ENCODE results near the gene TNFRSF11A.

The TNFRSF11A gene

DNA sequence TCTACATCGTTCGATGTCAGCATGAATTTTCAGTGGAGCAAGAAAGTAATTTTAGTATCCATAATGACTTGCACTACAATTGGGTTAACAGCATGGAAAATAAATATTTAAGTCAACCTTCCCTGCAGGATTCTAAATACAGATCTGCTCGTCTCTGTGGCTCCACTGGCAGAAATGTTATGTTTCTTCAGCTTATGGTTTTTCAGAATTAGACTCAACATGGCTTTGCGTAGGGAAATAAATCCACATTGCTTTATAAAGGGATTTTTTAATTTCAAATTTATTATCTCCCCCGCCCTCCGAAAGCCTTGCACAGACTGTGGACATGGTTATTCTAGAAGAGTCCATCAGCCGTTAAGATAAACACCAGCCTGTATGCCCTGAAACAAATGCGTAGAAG is 18.2 kb downstream of the TNFRSF11A start:
- DNase-seq (ENCODE audit: low read depth in 2 of 2): no peak

DNA sequence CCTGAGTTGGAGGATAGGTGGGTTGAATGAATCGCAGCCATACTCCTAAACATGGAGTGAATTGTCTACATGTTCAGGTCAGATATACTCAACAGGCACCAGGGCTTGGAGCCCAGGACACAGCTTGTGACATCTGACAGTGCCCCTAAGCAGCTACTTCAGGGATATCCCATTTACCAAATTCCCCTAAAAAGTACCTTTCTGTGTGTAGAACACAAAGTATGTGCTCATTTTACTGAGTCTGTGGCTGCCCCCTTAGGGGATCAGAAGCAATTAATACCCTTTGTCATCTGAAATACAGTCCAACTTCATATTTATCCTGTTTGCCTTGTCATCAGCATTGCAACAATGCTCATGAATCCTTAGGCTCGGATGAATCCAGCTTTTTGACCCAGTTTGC is 20.8 kb downstream of the TNFRSF11A start:
- DNase-seq (ENCODE audit: low read depth in 2 of 2): no peak

DNA sequence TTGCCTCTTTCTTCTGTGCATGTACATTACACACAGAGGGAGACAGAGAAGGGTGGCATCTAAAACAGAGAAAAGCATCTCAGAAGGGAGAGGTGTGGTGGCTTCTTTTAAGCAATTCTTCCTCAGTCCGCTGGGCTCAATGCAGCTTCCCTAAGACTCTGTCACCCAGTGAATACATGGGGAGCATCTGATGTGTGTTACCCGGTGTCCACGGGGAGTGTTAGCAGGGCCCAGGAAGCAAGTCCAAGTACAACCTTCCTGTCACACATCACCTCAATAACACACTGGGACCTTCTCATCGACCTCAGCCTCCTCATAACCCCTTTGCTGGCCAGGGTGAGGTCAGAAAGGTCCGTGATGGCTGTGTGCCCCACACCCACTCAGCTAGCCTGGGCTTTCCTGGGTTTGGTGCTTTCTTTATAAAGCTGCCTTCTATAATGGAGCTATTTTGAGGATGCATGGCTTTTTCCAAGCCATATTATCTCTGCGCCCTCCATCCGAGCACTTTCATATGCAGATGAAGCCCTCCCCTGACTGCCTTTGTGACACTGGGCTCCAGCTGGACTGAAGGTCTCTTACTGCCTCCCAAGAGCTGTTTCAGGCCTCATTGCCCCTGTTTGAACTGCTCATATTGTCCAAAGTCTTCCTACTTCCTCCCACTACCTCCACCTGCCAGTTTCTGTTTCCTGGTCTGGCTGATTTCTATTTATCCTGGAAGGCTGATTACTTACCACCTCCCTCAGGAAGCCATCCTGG is 21.4 kb downstream of the TNFRSF11A start:
- DNase-seq (ENCODE audit: low read depth in 2 of 2): no peak

DNA sequence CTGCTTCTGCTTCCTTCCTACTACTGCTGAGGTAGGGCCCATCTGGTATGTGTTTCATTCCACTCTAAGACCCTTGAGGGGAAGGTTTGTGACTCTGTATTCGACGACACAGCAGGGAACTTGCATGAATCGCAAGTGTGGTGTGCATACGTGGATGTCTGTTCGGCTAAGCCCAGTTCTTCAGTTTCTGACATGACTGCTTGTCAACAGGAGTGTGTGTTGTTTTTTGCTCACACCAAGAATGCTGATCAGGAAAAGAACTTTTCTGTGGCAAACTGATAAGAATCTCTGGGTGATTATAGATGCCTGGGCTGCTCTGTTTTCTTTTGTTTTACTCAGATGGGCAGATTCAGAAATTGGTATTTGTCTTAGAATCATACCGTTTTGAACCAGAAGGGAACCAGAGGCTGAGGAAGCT is 22.0 kb downstream of the TNFRSF11A start:
- no peak for DNase-seq (ENCODE audit: low read depth in 2 of 2)

DNA sequence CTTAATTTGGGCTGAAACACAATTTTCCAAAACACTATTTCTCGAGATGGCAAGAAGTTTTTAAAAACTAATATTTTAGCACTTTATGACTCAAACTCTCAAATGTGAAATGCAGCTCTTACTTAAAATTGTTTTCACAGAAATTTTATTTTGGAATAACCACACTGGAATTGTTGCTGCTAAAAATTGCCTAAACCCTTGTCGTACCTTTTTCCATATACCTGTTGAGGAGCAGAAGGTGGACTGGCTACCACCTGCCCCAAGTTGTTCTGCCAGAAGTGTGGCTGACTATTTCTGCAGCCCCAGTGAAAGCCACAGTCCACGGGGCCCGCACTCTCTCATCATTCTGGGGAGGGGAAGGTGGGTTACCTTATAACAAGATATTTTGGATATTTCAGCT is 23.4 kb downstream of the TNFRSF11A start:
- DNase-seq (ENCODE audit: low read depth in 2 of 2): no peak

DNA sequence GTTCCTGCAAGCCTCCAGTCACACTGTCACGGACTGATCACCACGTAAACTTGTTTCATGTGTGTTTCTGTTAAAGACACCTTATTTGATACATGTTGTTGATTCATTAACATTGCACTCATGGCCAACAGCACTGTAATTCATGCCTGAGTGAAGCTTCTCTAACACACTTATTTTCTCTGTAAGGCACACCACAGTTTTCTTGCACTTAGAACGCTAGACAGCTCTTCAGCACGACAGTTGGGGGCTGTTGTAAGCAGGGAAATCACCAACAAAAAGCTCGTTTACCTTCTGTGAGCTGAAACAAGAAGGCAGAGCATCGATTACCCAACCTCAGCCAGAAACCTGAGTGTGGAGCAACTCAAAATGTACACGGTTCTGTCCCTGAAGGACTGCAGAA is 28.1 kb downstream of the TNFRSF11A start:
- no peak for DNase-seq (ENCODE audit: low read depth in 2 of 2)

DNA sequence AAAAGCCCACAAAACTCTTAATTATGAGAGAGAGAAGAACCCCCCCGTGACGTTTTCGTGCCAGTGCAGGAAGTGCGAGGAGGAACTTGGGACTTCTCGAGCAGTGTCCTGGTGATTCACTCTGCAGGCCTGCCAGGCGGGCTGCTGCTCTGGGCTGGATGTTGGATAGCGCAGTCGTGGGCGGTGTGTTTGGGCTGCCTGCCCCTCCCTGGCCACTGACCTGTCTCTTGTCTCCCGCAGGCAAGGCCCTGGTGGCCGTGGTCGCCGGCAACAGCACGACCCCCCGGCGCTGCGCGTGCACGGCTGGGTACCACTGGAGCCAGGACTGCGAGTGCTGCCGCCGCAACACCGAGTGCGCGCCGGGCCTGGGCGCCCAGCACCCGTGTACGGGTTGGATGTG is 29.0 kb downstream of the TNFRSF11A start:
- no peak for DNase-seq (ENCODE audit: low read depth in 2 of 2)

DNA sequence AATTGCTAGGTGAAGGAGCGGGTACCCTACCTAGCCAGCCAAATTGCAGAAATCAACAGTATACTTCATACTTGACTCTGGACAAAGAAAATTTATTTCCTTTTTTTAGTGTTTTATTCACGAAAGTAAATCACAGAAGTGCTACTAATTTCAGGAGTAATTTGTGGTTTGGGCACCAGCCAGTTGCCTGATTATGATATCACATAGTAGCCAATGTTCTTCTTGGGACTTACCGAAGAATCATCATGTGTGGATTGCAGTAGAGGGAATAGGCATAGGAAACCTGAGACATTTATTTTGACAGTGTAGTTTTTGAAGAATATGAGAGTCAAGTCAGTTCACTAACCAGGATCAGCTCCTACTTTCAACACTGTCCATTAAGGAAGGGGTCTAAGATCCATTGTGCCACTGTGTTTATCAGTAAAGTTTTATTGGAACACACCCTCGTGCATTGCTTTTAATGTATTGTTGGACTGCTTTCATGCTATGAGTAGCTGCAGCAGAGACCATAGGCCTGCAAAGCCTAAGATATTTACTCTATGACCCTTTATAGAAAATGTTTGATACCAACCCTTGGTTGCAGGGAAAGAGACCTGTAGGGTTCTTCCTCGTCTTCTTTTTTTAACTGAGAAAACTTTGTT is 32.1 kb downstream of the TNFRSF11A start:
- no peak for DNase-seq (ENCODE audit: low read depth in 2 of 2)

DNA sequence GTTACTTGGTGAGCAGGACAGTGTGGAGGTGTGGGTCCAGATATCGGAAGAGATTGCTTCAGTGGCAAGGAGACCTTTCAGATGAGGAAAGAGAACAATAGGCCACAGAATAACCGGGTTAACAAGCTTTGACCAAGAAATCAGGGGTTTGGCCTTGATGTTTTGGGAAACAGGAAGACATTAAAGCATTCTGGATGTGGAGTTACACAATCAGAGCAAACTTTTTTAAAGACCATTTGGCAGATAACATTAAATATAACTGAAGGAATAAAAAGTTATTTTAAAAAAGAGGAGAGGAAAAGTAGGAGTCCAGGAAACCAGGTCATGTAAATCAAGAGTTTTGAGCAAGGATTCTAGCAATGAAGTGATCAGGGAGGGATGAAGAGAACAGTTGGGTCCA is 35.7 kb downstream of the TNFRSF11A start:
- DNase-seq (ENCODE audit: low read depth in 2 of 2): no peak

DNA sequence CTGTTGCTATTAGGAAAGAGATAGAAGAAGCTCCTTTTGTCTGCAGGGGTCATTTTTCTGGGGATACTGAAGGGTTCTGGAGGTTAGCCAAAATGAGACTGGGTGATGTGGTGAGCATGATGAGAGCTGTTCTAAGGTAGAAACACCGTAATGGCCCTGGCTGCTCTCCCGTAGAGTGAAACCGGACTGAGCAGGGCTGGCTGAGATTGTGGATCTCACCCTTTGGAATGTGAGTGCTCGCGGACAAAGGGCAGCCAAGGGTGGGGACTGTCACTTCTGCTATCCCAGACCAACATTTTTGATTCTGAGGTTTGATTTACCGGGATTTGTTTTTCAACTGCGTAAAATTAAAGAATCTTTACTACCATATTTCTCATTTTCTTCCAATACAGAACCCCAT is 36.2 kb downstream of the TNFRSF11A start:
- no peak for DNase-seq (ENCODE audit: low read depth in 2 of 2)

DNA sequence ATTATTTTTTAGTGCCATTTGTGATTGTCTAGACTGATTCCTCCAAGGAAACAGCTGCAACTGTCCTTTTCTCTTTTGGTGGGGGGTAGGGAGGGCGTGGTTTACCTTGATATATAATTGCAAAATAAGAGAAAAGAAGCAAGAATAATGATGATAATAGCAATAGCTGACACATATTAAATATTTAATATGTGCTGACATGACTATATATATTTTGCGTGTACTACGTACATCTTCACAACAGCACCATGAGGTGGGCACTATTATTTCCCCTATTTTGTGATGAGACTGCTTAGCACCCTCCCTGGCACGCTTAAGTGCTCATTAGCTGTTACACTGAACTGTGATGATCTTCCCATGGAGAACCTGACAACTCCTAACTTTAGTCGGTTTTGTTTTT is 39.4 kb downstream of the TNFRSF11A start:
- DNase-seq (ENCODE audit: low read depth in 2 of 2): no peak

DNA sequence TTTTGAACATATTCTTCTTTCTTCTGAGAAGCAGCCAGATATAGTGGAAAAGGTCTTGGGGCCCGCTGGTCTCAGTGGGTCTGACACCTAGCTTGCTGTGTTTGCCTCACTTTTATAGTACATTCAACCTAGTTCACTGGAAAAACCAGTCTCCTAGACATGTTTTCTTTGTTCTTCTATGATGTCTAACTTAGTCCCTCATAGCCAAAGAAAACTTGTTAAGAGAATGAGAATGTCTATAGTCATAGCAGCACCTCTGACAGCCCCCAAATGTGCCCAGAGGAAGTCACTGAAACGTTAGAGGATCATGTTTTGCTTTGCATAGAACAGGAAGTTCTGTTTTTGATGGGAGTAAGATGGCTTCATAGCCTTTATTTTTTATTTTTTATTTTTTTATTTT is 40.3 kb downstream of the TNFRSF11A start:
- no peak for DNase-seq (ENCODE audit: low read depth in 2 of 2)

DNA sequence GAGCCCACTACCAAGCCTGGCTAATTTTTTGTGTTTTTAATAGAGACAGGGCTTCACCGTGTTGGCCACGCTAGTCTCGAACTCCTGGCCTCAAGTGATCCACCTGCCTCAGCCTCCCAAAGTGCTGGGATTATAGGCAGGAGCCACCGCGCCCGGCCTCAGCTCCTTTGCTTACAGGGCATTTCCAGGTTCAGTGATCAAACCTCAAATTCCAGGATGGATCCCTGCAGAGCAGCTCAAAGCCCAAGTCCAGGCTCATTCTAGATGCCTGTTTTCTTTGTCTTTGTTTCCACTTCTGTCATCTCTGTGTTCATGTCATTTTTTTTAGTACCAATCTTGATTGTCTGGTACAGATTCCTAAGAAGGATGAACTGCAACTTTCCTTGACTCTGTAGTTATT is 41.9 kb downstream of the TNFRSF11A start:
- no peak for DNase-seq (ENCODE audit: low read depth in 2 of 2)

DNA sequence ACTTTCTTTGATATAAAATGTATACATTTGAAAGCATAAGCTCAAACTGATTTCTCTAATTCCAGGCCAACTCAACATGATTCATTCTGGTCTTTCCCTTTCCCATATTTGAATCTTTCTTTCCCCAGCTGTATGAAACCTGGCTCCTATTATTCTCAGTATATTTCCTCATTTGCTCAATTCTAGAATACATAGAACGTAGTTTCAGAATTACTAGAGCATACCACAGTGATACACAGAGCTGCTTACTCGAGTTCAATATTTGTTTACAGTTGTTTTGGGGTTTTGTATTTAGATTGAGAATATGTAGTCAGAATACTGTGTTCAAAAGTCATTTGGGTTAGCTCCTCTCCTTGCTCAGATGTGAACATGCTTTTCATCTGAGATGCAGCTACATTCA is 43.0 kb downstream of the TNFRSF11A start:
- no peak for DNase-seq (ENCODE audit: low read depth in 2 of 2)

DNA sequence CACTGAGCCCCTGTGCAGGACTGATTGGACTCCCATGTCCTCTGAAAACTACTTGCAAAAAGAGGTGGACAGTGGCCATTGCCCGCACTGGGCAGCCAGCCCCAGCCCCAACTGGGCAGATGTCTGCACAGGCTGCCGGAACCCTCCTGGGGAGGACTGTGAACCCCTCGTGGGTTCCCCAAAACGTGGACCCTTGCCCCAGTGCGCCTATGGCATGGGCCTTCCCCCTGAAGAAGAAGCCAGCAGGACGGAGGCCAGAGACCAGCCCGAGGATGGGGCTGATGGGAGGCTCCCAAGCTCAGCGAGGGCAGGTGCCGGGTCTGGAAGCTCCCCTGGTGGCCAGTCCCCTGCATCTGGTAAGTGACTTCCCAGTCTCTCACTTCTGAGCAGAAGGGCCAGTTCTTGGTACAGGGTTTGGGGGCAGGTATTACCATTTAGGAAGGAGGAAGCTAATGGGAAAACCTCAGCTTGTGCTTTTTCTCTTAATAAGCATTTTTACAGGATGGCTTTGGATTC is 44.1 kb downstream of the TNFRSF11A start:
- DNase-seq (ENCODE audit: low read depth in 2 of 2): no peak

DNA sequence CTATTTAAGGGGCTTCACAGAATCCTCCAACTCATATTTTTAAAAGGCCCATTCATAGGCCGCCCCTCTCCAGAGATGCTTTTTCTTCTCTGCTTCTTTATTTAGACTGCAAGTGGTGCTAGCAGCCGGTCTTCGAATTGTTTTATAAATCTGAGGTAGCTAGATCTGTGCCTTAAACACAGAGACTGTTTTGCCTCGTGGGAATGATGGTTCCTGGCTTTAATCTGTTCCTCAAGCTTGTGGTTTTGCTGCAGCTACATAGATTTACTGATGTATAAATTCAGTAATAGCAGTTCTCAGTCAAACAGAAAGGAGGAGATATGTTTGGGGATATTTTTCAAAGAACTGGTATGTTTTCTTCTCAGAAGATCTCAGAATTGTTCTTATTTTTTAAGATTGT is 45.3 kb downstream of the TNFRSF11A start:
- no peak for DNase-seq (ENCODE audit: low read depth in 2 of 2)

DNA sequence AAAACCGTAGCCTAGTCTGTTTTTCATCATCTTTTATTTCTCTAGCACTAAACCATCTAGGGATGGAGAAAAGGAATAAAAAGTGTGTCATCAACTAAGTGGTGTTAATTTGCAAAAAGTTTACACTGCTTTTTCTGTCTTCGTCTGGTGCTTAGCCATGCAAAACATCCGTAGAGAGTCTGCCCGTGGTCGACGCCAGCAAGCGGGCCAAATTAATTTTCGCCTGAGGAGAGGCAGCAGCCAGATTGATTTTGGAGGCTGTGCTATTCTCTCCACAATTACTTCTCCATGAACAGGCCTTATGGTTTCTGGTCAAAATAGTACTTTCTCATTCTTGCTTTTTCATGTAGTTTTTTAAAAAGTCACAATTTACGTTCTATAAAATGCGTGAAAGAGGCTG is 46.3 kb downstream of the TNFRSF11A start:
- no peak for DNase-seq (ENCODE audit: low read depth in 2 of 2)

DNA sequence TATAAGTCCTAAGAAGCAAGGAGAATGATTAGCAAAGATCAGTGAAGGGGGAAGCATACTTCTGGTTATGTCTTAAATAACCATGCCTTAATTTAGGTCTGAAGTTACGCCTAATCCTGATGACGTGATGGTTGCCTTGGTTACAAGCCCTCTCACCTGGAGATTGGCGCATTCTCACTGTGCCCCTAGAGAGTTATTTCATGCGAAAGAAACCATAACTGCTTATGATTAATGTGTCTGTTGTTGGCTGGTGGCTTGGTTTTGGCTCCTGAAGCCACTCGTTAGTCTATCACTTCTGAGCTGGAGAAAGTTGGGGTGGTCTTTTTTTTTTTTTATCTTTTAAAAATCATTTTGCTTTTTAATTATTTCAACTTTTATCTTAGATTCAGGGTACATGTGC is 47.0 kb downstream of the TNFRSF11A start:
- no peak for DNase-seq (ENCODE audit: low read depth in 2 of 2)

DNA sequence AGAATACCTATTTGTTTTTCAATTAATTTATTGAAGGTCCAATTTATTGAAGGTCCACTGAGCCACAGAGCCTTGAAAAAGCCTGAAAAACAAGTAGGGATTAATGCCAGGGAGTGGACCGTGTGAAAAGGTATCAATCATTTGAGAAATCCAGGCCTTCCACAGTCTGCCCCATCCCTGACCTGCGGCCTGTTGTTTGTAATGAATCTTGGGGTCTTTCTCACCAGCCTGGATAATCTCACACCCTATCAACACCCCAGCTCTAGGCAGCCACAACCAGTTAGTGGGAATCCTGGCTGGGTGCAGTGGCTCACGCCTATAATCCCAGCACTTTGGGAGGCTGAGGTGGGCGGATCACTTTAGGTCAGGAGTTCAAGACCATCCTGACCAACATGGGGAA is 47.8 kb downstream of the TNFRSF11A start:
- no peak for DNase-seq (ENCODE audit: low read depth in 2 of 2)

DNA sequence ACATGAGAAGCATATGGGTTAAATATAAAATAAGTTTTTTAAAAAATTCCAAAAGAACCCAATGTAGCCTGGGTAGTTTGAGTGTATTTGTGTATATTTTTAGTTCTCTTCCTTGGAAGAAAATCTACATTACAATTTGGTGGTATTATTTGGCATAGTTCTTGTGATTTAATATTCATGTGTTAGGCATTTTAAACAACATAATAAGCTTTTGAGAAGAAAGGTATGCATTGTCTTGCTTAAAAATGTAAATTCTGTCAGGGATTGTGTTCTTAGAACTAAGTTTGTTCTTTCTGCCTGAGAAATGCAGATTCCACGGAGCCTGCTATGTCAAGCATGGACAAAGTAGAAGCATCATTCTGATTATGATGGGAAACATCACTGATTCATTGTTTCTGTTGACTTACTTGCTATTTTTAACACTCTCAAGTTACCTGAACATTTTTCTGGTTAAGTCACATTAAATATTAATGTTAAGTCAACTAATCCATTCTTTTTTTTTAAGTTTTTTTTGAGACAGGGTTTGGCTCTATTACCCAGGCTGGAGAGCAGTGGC is 49.4 kb downstream of the TNFRSF11A start:
- DNase-seq (ENCODE audit: low read depth in 2 of 2): no peak

DNA sequence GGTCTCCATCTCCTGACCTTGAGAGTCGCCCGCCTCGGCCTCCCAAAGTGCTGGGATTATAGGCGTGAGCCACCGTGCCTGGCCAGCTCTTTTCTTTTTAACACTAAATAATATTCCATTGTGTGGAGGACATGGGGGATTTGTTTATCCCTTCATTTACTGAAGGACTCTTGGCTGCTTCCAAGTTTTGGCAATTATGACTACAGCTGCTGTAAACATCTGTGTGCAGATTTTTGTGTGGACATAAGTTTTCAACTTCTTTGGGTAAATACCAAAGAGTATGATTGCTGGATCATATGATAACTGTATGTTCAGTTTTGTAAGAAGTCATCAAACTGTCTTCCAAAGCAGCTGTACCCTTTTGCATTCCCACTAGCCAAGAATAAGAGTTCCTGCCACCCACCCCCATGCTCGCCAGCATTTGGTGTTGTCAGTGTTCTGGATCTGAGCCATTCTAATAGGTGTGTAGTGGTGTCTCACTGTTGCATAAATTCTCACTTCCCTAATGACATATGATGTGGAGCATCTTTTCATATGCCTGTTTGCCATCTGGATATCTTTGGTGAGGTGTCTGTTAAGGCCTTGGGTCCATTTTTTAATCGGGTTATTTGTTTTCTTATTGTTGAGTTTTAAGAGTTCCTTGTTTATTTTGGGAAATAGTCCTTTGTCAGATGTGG is 52.2 kb downstream of the TNFRSF11A start:
- DNase-seq (ENCODE audit: low read depth in 2 of 2): no peak

DNA sequence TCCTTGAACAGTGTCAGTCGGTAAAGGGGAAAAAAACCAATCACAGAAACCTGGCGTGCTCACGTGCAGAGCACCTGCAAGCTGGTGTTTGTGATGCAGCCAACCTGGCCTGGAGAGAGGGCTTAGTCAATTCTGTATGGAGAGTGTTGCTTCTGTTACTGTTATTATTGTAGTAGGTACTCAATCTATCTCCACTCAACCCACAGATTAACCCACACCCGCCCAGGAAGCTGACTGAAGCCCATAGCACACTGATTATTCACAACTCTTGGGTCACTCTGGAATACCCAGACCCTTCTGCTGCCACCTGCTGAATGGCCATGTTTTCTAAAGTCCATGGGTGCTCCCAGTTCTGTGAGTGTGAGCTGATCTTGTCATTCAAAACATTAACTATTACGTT is 53.9 kb downstream of the TNFRSF11A start:
- no peak for DNase-seq (ENCODE audit: low read depth in 2 of 2)

DNA sequence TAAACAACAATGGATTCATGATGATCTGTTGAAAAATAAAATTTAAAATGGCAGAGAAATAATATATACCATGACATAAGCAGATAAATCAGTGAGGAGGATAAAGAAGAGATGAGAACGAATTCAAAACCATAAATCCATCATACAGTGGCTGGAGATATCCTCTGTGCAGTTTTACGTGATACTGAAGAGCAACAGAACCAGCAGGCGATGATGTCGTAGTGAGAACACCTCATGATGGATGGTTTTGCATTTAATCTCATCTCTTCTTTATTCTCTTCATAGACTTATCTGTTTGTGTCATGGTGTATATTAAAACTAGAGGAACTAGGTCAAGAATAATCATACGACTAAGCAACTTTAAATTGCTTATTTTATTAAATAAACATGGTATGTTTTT is 56.3 kb downstream of the TNFRSF11A start:
- no peak for DNase-seq (ENCODE audit: low read depth in 2 of 2)

All from stimulated activated CD8-positive, alpha-beta memory T cell treated with anti-CD3 and anti-CD28 coated beads, Interleukin-15, amount 100 ng/mL, for 48 hours (primary cell).